B cell (primary cell): ENCODE data around the gene PFDN1. TPM values are rescaled to one million over a fixed set of nuclear protein-coding genes. Genes with fewer than 3 reads are reported as not detected.

Experiments
- ATAC-seq: fragments of 200-7000 bp; cut with Tn5 transposase; one replicate; pipeline ENCODE4 v1.10.0; 2021; ENCODE audit warnings: low read depth, mild to moderate bottlenecking, moderate number of reproducible peaks, moderate library complexity
- CTCF ChIA-PET: fragments of 350-600 bp; sonication (Branson Sonifier 250); formaldehyde crosslinking; loops from one replicate; lab custom pipeline; 2021; ENCODE audit warnings: antibody characterized with exemption, inconsistent platforms; lab: Charles Lee
- POLR2A ChIA-PET: fragments of 350-600 bp; sonication (Branson Sonifier 250); formaldehyde crosslinking; loops from one replicate; lab custom pipeline; 2021; ENCODE audit warnings: antibody characterized with exemption; lab: Charles Lee
- DNase-seq: peaks from one replicate; pipeline ENCODE4 v3.0.0; 2013
- H2AFZ ChIP-seq: 2 replicates; pipeline ENCODE4 v1.6.1; 2012; ENCODE audit warnings: mild to moderate bottlenecking, low read depth, low read length; ENCODE audit not compliant: insufficient read depth, poor library complexity, severe bottlenecking
- H3K27ac ChIP-seq, 2 donors: 1 replicate in 1 of 2; 2 replicates in 1 of 2; pipeline ENCODE4 v1.5.1; 2012 to 2013; ENCODE audit warnings: low read length in 2 of 2, mild to moderate bottlenecking in 2 of 2, moderate library complexity in 1 of 2
- H3K27me3 ChIP-seq, 4 experiments: fragments of 200-600 bp in 1 of 4; sonication (generic) in 1 of 4; replicated peaks in 1 of 4; 1 replicate in 2 of 4; 2 replicates in 2 of 4; pipeline versions ENCODE4 v1.6.1 to v1.7.0; 2013 to 2016; ENCODE audit warnings: low read length in 3 of 4, mild to moderate bottlenecking in 2 of 4, mixed read lengths in 1 of 4, moderate library complexity in 1 of 4; ENCODE audit not compliant: insufficient read depth in 4 of 4, control insufficient read depth in 3 of 4; ENCODE audit errors: control extremely low read depth in 1 of 4
- H3K36me3 ChIP-seq, 2 experiments: replicated peaks in 1 of 2; 1 replicate in 1 of 2; 2 replicates in 1 of 2; pipeline versions ENCODE4 v1.6.1 to v1.7.1; 2013; ENCODE audit warnings: low read length in 1 of 2; ENCODE audit not compliant: insufficient read depth in 2 of 2, control insufficient read depth in 1 of 2; ENCODE audit errors: control extremely low read depth in 1 of 2, extremely low read depth in 1 of 2
- H3K4me1 ChIP-seq, 2 donors: fragments of 200-600 bp in 1 of 2; sonication (generic) in 1 of 2; 1 replicate in 1 of 2; 2 replicates in 1 of 2; pipeline versions ENCODE4 v1.5.1 to v1.6.1; 2013 to 2017; ENCODE audit warnings: low read length in 2 of 2; ENCODE audit not compliant: control insufficient read depth in 2 of 2, insufficient read depth in 2 of 2
- H3K4me2 ChIP-seq: replicated peaks from 2 replicates; pipeline ENCODE3; 2012; ENCODE audit warnings: mild to moderate bottlenecking, low read depth, low read length; ENCODE audit not compliant: poor library complexity, severe bottlenecking
- H3K4me3 ChIP-seq, 5 experiments: fragments of 200-600 bp in 1 of 5; sonication (generic) in 1 of 5; 1 replicate in 3 of 5; 2 replicates in 2 of 5; pipeline versions ENCODE4 v1.5.1 to v1.7.0; 2011 to 2016; ENCODE audit warnings: low read length in 4 of 5, mild to moderate bottlenecking in 4 of 5, low read depth in 2 of 5, control low read depth in 1 of 5, moderate library complexity in 1 of 5; ENCODE audit not compliant: insufficient read depth in 1 of 5; ENCODE audit errors: control extremely low read depth in 1 of 5, extremely low read depth in 1 of 5
- H3K79me2 ChIP-seq: fragments of 200-600 bp; sonication (generic); one replicate; pipeline ENCODE4 v1.6.0; 2016; ENCODE audit warnings: low read length; ENCODE audit not compliant: control insufficient read depth, insufficient read depth
- H3K9ac ChIP-seq: fragments of 200-600 bp; sonication (generic); 2 replicates; pipeline ENCODE4 v1.6.1; 2017; ENCODE audit warnings: mild to moderate bottlenecking, low read length, moderate library complexity
- H3K9me3 ChIP-seq, 3 donors: one replicate each; pipeline versions ENCODE4 v1.6.1 to v1.7.1; 2013; ENCODE audit warnings: low read length in 2 of 3; ENCODE audit not compliant: control insufficient read depth in 2 of 3, insufficient read depth in 1 of 3; ENCODE audit errors: control extremely low read depth in 1 of 3
- H4K20me1 ChIP-seq: 2 replicates; pipeline ENCODE4 v1.6.0; 2012; ENCODE audit warnings: mild to moderate bottlenecking, low read length; ENCODE audit not compliant: insufficient read depth, control insufficient read depth, poor library complexity, severe bottlenecking
- H3K27ac Mint-ChIP-seq: one replicate; pipeline ENCODE4 v1.8.0; 2021; ENCODE audit warnings: mixed read lengths
- H3K27me3 Mint-ChIP-seq: one replicate; pipeline ENCODE4 v1.8.0; 2021; ENCODE audit warnings: mixed read lengths
- H3K4me1 Mint-ChIP-seq: one replicate; pipeline ENCODE4 v1.8.0; 2021; ENCODE audit warnings: mixed read lengths
- H3K4me3 Mint-ChIP-seq: one replicate; pipeline ENCODE4 v1.8.0; 2021; ENCODE audit warnings: mixed read lengths
- H3K9me3 Mint-ChIP-seq: one replicate; pipeline ENCODE4 v1.8.0; 2022; ENCODE audit warnings: mixed read lengths; ENCODE audit not compliant: insufficient read depth
- EZH2 ChIP-seq: IDR thresholded peaks from 2 replicates; pipeline ENCODE4 v1.6.1; 2012; ENCODE audit warnings: borderline replicate concordance, low read depth, mild to moderate bottlenecking, moderate library complexity, low read length; ENCODE audit not compliant: insufficient read depth, poor library complexity, severe bottlenecking
- WGBS: methylation state at CpG from one replicate; pipeline ENCODE4 v1.1.5; 2013; ENCODE audit warnings: missing lambda C conversion rate; ENCODE audit not compliant: insufficient coverage; 5-methylcytosine and 5-hydroxymethylcytosine counted together
- intact Hi-C: fragments of 100-400 bp; cut with micrococcal nuclease; formaldehyde crosslinking; loops from one replicate; pipeline ENCODE4 v1.10.0; 2022
- polyA plus RNA-seq: library from polyadenylated mRNA; depleted of rRNA; stranded (reverse); fragments of >200 nt; gene quantifications from 2 replicates; pipeline ENCODE4 v1.2.3, GENCODE V29; 2012
- total RNA-seq, 2 donors: library from RNA; stranded (reverse); fragments of 120-200 nt in 1 of 2; gene quantifications; 1 replicate in 1 of 2; 2 replicates in 1 of 2; pipeline versions ENCODE4 v1.2.3 to v1.2.4, GENCODE V29; 2013 to 2022
- TF ChIP-seq, protein P1 (sequence below): fragments of 200-600 bp; IDR thresholded peaks from one replicate; pipeline ENCODE4 v1.8.0; 2022; ENCODE audit warnings: antibody characterized with exemption, mild to moderate bottlenecking

The PFDN1 gene
- total and polyA plus RNA-seq, 2 donors (not counting 1 experiment from before 2014, with no cell fraction given), result 30.3 to 31.2 TPM

DNA sequence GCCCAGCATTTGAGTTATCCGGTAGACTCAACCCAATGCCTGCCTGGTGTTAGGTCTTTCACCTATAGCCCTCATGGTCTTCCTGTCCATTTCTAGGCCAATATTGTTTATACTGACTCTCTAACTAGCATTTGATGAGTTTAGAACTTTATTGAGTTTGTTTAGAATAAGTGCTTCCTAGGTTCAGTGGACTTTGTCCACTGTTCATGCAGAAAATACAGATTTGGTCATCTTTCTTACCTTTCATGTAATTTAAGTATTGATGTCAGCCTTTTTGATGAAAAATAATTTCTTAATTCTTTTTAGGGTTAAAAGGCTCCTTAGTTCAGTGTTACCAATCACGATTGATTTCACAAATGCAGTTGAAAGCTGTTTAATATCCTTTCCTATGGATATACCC, 105.9 kb downstream of the PFDN1 start:
- H3K9ac ChIP-seq, result no peak overlapping the region
- H3K4me3 Mint-ChIP-seq, result no peak overlapping the region
- no peaks in the 10 kb centered on the region for H3K27me3 ChIP-seq
- DNase-seq, result no peak
- H3K4me1 Mint-ChIP-seq, result no peaks in the 10 kb centered on the region
- H3K4me3 ChIP-seq, result no peak overlapping the region
- H3K4me1 ChIP-seq, result no peaks in the 10 kb centered on the region
- no peak overlapping the region for H3K27ac ChIP-seq
- TF ChIP-seq EZH2, result no peak
- TF ChIP-seq, protein P1, sequence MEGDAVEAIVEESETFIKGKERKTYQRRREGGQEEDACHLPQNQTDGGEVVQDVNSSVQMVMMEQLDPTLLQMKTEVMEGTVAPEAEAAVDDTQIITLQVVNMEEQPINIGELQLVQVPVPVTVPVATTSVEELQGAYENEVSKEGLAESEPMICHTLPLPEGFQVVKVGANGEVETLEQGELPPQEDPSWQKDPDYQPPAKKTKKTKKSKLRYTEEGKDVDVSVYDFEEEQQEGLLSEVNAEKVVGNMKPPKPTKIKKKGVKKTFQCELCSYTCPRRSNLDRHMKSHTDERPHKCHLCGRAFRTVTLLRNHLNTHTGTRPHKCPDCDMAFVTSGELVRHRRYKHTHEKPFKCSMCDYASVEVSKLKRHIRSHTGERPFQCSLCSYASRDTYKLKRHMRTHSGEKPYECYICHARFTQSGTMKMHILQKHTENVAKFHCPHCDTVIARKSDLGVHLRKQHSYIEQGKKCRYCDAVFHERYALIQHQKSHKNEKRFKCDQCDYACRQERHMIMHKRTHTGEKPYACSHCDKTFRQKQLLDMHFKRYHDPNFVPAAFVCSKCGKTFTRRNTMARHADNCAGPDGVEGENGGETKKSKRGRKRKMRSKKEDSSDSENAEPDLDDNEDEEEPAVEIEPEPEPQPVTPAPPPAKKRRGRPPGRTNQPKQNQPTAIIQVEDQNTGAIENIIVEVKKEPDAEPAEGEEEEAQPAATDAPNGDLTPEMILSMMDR, result no peak
- H3K27me3 Mint-ChIP-seq, result no peaks in the 10 kb centered on the region
- intact Hi-C loops, result no loop called here
- POLR2A ChIA-PET, result no interaction called here
- no peaks in the 10 kb centered on the region for H4K20me1 ChIP-seq
- no peaks in the 10 kb centered on the region for H3K9me3 ChIP-seq
- WGBS, result no CpG with 5 or more reads among the region's 2 CpGs
- peaks cover 1% of the 10 kb centered on the region for H3K9me3 Mint-ChIP-seq
- no peak overlapping the region for H3K4me2 ChIP-seq
- H3K79me2 ChIP-seq, result no peaks in the 10 kb centered on the region
- H2AFZ ChIP-seq, result no peak overlapping the region
- H3K27ac Mint-ChIP-seq, result no peak overlapping the region
- no peaks in the 10 kb centered on the region for H3K36me3 ChIP-seq
- ATAC-seq, result no peak
- CTCF ChIA-PET, result no interaction called here

DNA sequence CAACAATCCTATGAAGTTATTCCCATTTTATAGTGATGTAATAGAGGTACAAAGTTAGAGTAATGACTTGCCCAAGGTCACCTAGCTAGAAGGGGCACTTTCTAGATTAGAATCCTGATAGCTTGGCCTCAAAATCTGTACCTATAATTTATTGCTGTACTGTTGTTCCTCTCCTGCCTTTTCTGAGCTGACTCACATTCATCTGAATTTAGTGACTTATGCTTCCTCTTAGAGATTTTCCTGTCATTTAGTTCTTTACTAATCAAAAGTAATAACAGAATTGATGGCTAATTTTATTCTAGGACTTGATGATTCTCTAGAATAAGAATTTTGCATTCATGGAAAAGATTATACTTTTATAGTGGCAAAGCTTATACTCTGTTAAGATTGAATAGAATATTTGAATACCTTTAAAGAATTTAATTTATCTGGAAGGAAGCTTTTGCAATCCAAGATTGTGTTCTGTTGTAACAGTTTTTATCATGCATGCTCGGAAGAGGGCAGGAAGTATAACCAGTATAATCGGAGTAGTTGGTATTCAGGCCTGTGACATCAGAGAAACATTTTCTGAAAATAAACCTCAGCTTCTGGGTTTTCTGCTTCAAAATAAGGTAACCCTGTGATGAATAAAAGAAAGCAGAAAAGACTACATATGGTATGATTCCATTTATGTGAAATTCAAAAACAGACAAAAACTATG, 106.6 kb downstream of the PFDN1 start:
- Mint-ChIP-seq H3K9me3 (peaks cover 1% of the 10 kb centered on the region), H3K4me1 (no peaks in the 10 kb centered on the region), H3K27me3 (no peaks in the 10 kb centered on the region), H3K4me3 (no peak overlapping the region), H3K27ac (no peak overlapping the region)
- no peak overlapping the region for H3K4me3 ChIP-seq
- no peak overlapping the region for H3K4me2 ChIP-seq
- no peak overlapping the region for H2AFZ ChIP-seq
- no peaks in the 10 kb centered on the region for H3K4me1 ChIP-seq
- TF ChIP-seq EZH2, result no peak
- TF ChIP-seq, protein P1, result no peak
- no peak overlapping the region for H3K27ac ChIP-seq
- H3K9ac ChIP-seq, result no peak overlapping the region
- H3K36me3 ChIP-seq, result no peaks in the 10 kb centered on the region
- H3K27me3 ChIP-seq, result no peaks in the 10 kb centered on the region
- H3K79me2 ChIP-seq, result no peaks in the 10 kb centered on the region
- H3K9me3 ChIP-seq, result no peaks in the 10 kb centered on the region
- POLR2A ChIA-PET, result no interaction called here
- no peak for ATAC-seq
- intact Hi-C loops, result no loop called here
- 83% methylated on average over 2 of the region's 2 CpGs for WGBS
- CTCF ChIA-PET, result no interaction called here
- no peaks in the 10 kb centered on the region for H4K20me1 ChIP-seq
- DNase-seq, result no peak
